Measurements from ENCODE around the gene TJP1. TPM values are rescaled to one million over a fixed set of nuclear protein-coding genes. Genes with fewer than 3 reads are reported as not detected.

Gene TJP1
- total RNA-seq, 1 donor from 2014 or later: 91.7 TPM

DNA sequence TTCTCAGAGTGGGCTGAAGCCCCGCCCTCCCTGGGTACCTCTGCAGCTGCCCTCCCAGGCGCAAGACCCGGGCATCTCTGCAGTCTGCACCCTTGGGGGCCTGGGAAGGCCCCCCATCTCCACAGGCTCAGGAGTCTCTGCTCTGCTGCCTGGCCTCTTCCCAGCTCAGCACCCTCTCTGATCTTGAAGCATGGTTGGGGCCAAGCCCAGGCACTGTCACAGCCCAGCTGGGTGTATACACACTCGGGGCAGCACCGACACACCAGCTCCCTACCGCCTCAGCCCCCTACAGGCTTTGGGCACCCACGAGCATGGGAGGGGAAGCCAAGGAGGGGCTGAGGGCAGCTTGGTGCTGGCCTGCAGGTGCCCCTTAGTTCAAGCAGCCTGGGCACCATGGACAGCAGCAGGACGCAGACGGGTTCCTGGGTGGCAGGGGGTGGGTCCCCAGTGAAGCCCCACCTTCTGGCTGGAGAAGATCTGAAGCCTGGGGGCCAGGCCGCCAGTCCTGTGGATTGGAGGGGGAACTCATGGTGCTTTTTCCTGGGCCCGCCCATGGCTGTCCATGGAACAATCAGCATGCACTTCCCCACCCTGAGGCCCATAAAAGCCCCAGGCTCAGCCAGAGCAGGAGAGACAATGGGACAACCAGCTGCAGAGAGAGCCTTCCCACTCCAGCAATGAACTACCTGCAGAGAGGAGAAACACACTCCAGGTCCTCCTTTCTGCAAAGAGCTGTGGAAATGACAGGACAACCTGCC, 170.6 kb downstream of the TJP1 start:
- H3K27ac Mint-ChIP-seq (ENCODE audit: unreplicated experiment): no peak overlapping the region
- no peaks in the 10 kb centered on the region for H3K9me3 Mint-ChIP-seq (ENCODE audit: low read depth)
- no peak for DNase-seq (ENCODE audit: low spot score)
- no peak overlapping the region for H3K4me3 Mint-ChIP-seq (ENCODE audit: unreplicated experiment)
- TF ChIP-seq, protein P1, sequence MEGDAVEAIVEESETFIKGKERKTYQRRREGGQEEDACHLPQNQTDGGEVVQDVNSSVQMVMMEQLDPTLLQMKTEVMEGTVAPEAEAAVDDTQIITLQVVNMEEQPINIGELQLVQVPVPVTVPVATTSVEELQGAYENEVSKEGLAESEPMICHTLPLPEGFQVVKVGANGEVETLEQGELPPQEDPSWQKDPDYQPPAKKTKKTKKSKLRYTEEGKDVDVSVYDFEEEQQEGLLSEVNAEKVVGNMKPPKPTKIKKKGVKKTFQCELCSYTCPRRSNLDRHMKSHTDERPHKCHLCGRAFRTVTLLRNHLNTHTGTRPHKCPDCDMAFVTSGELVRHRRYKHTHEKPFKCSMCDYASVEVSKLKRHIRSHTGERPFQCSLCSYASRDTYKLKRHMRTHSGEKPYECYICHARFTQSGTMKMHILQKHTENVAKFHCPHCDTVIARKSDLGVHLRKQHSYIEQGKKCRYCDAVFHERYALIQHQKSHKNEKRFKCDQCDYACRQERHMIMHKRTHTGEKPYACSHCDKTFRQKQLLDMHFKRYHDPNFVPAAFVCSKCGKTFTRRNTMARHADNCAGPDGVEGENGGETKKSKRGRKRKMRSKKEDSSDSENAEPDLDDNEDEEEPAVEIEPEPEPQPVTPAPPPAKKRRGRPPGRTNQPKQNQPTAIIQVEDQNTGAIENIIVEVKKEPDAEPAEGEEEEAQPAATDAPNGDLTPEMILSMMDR (IDR thresholded peaks at IDR 0.05): no peak
- no peaks in the 10 kb centered on the region for H3K36me3 Mint-ChIP-seq (ENCODE audit: low read depth)
- no peaks in the 10 kb centered on the region for H3K27me3 Mint-ChIP-seq (ENCODE audit: low read depth)
- H3K4me1 Mint-ChIP-seq (ENCODE audit: low read depth): peaks cover 1% of the 10 kb centered on the region
